Tibial nerve (tissue), 3 donors: ENCODE data around the gene RELA.

Experiments used
- POLR2A ChIP-seq, 2 donors: fragments of 450-650 bp; IDR thresholded peaks; one replicate each; pipeline ENCODE4 v1.6.1; 2017; ENCODE audit warnings: antibody characterized with exemption in 2 of 2, mild to moderate bottlenecking in 2 of 2, moderate library complexity in 2 of 2
- TF ChIP-seq, protein P1 (sequence below), 5 experiments: fragments of 200-600 bp in 3 of 5; fragments of 450-650 bp in 2 of 5; sonication (generic) in 3 of 5; IDR thresholded peaks; one replicate each; pipeline ENCODE4 v1.5.1; 2016 to 2019; ENCODE audit warnings: antibody characterized with exemption in 5 of 5, mild to moderate bottlenecking in 3 of 5, moderate library complexity in 2 of 5

DNA sequence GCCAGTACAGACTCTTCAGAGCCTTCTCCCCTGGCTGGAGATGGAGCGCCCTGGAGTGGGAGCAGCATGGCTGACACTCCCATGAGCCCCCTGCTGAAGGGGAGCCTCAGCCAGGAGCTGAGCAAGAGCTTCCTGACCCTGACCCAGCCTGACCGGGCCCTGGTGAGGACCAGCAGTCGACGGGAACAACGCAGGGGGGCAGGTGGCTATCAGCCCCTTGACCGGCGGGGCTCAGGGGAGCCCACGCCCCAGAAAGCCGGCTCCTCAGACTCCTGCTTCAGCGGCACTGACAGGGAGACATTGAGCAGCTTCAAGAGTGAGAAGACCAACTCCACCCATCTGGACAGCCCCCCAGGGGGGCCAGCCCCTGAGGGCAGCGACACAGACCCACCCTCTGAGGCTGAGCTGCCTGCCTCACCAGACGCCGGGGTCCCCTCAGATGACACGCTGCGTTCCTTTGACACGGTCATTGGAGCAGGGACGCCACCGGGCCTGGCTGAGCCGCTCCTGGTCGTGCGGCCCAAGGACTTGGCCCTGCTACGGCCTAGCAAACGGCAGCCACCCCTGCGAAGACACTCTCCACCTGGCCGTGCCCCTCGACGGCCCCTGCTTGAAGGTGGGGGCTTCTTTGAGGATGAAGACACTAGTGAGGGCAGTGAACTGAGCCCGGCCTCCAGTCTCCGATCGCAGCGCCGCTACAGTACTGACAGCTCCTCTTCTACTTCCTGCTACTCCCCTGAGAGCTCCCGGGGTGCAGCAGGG lies 44.5 kb downstream of the RELA start:
- TF ChIP-seq, protein P1, sequence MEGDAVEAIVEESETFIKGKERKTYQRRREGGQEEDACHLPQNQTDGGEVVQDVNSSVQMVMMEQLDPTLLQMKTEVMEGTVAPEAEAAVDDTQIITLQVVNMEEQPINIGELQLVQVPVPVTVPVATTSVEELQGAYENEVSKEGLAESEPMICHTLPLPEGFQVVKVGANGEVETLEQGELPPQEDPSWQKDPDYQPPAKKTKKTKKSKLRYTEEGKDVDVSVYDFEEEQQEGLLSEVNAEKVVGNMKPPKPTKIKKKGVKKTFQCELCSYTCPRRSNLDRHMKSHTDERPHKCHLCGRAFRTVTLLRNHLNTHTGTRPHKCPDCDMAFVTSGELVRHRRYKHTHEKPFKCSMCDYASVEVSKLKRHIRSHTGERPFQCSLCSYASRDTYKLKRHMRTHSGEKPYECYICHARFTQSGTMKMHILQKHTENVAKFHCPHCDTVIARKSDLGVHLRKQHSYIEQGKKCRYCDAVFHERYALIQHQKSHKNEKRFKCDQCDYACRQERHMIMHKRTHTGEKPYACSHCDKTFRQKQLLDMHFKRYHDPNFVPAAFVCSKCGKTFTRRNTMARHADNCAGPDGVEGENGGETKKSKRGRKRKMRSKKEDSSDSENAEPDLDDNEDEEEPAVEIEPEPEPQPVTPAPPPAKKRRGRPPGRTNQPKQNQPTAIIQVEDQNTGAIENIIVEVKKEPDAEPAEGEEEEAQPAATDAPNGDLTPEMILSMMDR (IDR thresholded peaks at IDR 0.05): no peak
- TF ChIP-seq POLR2A (IDR thresholded peaks at IDR 0.05): no peak
